Calu3 (cell line): ENCODE data around the gene FBXL12. TPM values are rescaled to one million over a fixed set of nuclear protein-coding genes. Genes with fewer than 3 reads are reported as not detected.

ENCODE experiments used
- BruUV-seq: library from RNA; stranded (reverse); fragments of 400-500 nt; replicated peaks from 2 replicates; lab custom pipeline; 2021; lab: Mats Ljungman, UMichigan
- CTCF ChIA-PET: fragments of 300-600 bp; sonication (Branson Sonifier 250); formaldehyde crosslinking; loops from one replicate; lab custom pipeline; 2022; ENCODE audit warnings: antibody characterized with exemption; lab: Charles Lee
- DNase-seq: peaks from one replicate; pipeline ENCODE4 v3.0.0; 2022
- H3K27ac Mint-ChIP-seq: one replicate; pipeline ENCODE4 v1.8.0; 2022; ENCODE audit warnings: mixed read lengths; ENCODE audit not compliant: unreplicated experiment
- H3K27me3 Mint-ChIP-seq: one replicate; pipeline ENCODE4 v1.8.0; 2022; ENCODE audit warnings: mixed read lengths; ENCODE audit not compliant: unreplicated experiment
- H3K36me3 Mint-ChIP-seq: one replicate; pipeline ENCODE4 v1.8.0; 2022; ENCODE audit warnings: mild to moderate bottlenecking, moderate library complexity, mixed read lengths; ENCODE audit not compliant: insufficient read depth, unreplicated experiment
- H3K4me1 Mint-ChIP-seq: one replicate; pipeline ENCODE4 v1.8.0; 2022; ENCODE audit warnings: mild to moderate bottlenecking, low read depth, mixed read lengths; ENCODE audit not compliant: unreplicated experiment
- H3K4me3 Mint-ChIP-seq: one replicate; pipeline ENCODE4 v1.8.0; 2022; ENCODE audit warnings: mild to moderate bottlenecking, low read depth, moderate library complexity, mixed read lengths; ENCODE audit not compliant: unreplicated experiment
- H3K9me3 Mint-ChIP-seq: one replicate; pipeline ENCODE4 v1.8.0; 2022; ENCODE audit warnings: low read depth, mixed read lengths; ENCODE audit not compliant: unreplicated experiment
- intact Hi-C: fragments of 100-400 bp; cut with micrococcal nuclease; formaldehyde crosslinking; loops from one replicate; pipeline ENCODE4 v1.10.0; 2022; ENCODE audit not compliant: unreplicated experiment
- total RNA-seq: library from RNA; stranded (reverse); gene quantifications from 2 replicates; pipeline ENCODE4 v1.2.3, GENCODE V29; 2022
- TF ChIP-seq, protein P1 (sequence below): fragments of 200-600 bp; IDR thresholded peaks from one replicate; pipeline ENCODE4 v1.8.0; 2022; ENCODE audit warnings: antibody characterized with exemption; ENCODE audit not compliant: unreplicated experiment

The FBXL12 gene
- total RNA-seq, 1 experiment from 2014 or later = 20.7 TPM

GRCh38 chr19:9842834-9843625 lies 24.2 kb upstream of the FBXL12 start:
- no peaks in the 10 kb centered on the region for H3K4me1 Mint-ChIP-seq
- intact Hi-C loops = no loop called here
- no peaks in the 10 kb centered on the region for H3K9me3 Mint-ChIP-seq
- CTCF ChIA-PET = no interaction called here
- no peak overlapping the region for H3K27ac Mint-ChIP-seq
- BruUV-seq = no TSS peak
- TF ChIP-seq, protein P1, sequence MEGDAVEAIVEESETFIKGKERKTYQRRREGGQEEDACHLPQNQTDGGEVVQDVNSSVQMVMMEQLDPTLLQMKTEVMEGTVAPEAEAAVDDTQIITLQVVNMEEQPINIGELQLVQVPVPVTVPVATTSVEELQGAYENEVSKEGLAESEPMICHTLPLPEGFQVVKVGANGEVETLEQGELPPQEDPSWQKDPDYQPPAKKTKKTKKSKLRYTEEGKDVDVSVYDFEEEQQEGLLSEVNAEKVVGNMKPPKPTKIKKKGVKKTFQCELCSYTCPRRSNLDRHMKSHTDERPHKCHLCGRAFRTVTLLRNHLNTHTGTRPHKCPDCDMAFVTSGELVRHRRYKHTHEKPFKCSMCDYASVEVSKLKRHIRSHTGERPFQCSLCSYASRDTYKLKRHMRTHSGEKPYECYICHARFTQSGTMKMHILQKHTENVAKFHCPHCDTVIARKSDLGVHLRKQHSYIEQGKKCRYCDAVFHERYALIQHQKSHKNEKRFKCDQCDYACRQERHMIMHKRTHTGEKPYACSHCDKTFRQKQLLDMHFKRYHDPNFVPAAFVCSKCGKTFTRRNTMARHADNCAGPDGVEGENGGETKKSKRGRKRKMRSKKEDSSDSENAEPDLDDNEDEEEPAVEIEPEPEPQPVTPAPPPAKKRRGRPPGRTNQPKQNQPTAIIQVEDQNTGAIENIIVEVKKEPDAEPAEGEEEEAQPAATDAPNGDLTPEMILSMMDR = no peak
- no peak for DNase-seq
- no peaks in the 10 kb centered on the region for H3K27me3 Mint-ChIP-seq
- peaks cover 41% of the 10 kb centered on the region for H3K36me3 Mint-ChIP-seq
- H3K4me3 Mint-ChIP-seq = no peak overlapping the region

- no peaks in the 10 kb centered on the region for H3K27me3 Mint-ChIP-seq
- CTCF ChIA-PET = interaction anchor here (0.9 kb wide), 1 partner anchor 498 kb away, joined by 3 read pairs; no protein-coding TSS in a partner anchor
Measured at GRCh38 chr19:9839415-9839814, 20.5 kb upstream of the FBXL12 start.

DNA sequence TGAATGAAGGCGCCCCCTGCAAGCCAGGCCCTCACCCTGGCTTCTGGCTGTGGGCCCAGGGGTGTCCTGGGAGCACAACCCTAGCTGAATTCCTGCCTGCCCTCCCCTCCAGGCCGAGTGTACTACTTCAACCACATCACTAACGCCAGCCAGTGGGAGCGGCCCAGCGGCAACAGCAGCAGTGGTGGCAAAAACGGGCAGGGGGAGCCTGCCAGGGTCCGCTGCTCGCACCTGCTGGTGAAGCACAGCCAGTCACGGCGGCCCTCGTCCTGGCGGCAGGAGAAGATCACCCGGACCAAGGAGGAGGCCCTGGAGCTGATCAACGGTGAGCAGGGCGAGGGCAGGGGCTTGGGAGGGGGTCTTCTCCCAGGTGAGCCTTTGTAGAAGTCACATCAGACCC lies 19.4 kb upstream of the FBXL12 start:
- Mint-ChIP-seq H3K4me3 (no peak overlapping the region), H3K27ac (no peak overlapping the region), H3K36me3 (peaks cover 51% of the 10 kb centered on the region), H3K9me3 (no peaks in the 10 kb centered on the region), H3K27me3 (no peaks in the 10 kb centered on the region), H3K4me1 (peaks cover 6% of the 10 kb centered on the region)
- intact Hi-C loops = no loop called here
- TF ChIP-seq, protein P1 = no peak
- CTCF ChIA-PET = no interaction called here
- DNase-seq = no peak
- BruUV-seq = no TSS peak

More at GRCh38 chr19:9839415-9839814, 20.5 kb upstream of the FBXL12 start:
- TF ChIP-seq, protein P1 = no peak
- BruUV-seq = no TSS peak
- DNase-seq = no peak
- Mint-ChIP-seq H3K27ac (no peak overlapping the region), H3K4me1 (peaks cover 6% of the 10 kb centered on the region), H3K9me3 (no peaks in the 10 kb centered on the region), H3K4me3 (no peak overlapping the region), H3K36me3 (peaks cover 50% of the 10 kb centered on the region)
- intact Hi-C loops = no loop called here

GRCh38 chr19:9836021-9836420 lies 17.1 kb upstream of the FBXL12 start:
- TF ChIP-seq, protein P1 = no peak
- H3K36me3 Mint-ChIP-seq = peaks cover 41% of the 10 kb centered on the region
- no peaks in the 10 kb centered on the region for H3K27me3 Mint-ChIP-seq
- no TSS peak for BruUV-seq
- H3K9me3 Mint-ChIP-seq = no peaks in the 10 kb centered on the region
- H3K27ac Mint-ChIP-seq = no peak overlapping the region
- intact Hi-C loops = no loop called here
- peak overlapping the region; percentile 82 for H3K4me3 Mint-ChIP-seq
- no peak for DNase-seq
- CTCF ChIA-PET = no interaction called here
- peaks cover 6% of the 10 kb centered on the region for H3K4me1 Mint-ChIP-seq
